ENCODE data around the gene BBS2.

BBS2 gene

GRCh38 chr16:56519459-56520250 is at the start of gene BBS2:
Gene BBS2 (minus strand): TSS chr16:56520024. CDS start chr16:56519862, 162 bp downstream.
- DNase-seq (ENCODE audit: low read depth in 2 of 2), result peak; percentile 82 to 87

GRCh38 chr16:56564793-56565477 is 45.1 kb upstream of the BBS2 start, which contains the start of gene MT4:
Gene MT4 (plus strand): TSS chr16:56565073. CDS start chr16:56565129, 56 bp downstream.
- no peak for DNase-seq (ENCODE audit: low read depth in 2 of 2)

GRCh38 chr16:56561126-56561525 is 41.3 kb upstream of the BBS2 start:
- no peak for DNase-seq (ENCODE audit: low read depth in 2 of 2)

GRCh38 chr16:56560447-56560846 is 40.6 kb upstream of the BBS2 start:
- DNase-seq (ENCODE audit: low read depth in 2 of 2), result no peak

- DNase-seq (ENCODE audit: low read depth in 2 of 2), result no peak
Measured at GRCh38 chr16:56559109-56559508, 39.3 kb upstream of the BBS2 start.

- DNase-seq (ENCODE audit: low read depth in 2 of 2), result no peak
Measured at GRCh38 chr16:56558024-56558747, 38.4 kb upstream of the BBS2 start.

- DNase-seq (ENCODE audit: low read depth in 2 of 2), result no peak
Measured at GRCh38 chr16:56554441-56554840, 34.6 kb upstream of the BBS2 start.

- DNase-seq (ENCODE audit: low read depth in 2 of 2), result no peak
Measured at GRCh38 chr16:56551796-56552738, 32.2 kb upstream of the BBS2 start.

GRCh38 chr16:56549744-56550385 is 30.0 kb upstream of the BBS2 start:
- DNase-seq (ENCODE audit: low read depth in 2 of 2), result no peak

- DNase-seq (ENCODE audit: low read depth in 2 of 2), result no peak
Measured at GRCh38 chr16:56549161-56549560, 29.3 kb upstream of the BBS2 start.

- no peak for DNase-seq (ENCODE audit: low read depth in 2 of 2)
Measured at GRCh38 chr16:56547949-56548567, 28.2 kb upstream of the BBS2 start.

GRCh38 chr16:56547120-56547948 is 27.5 kb upstream of the BBS2 start:
- DNase-seq (ENCODE audit: low read depth in 2 of 2), result no peak

- no peak for DNase-seq (ENCODE audit: low read depth in 2 of 2)
Measured at GRCh38 chr16:56542039-56542438, 22.2 kb upstream of the BBS2 start.

- DNase-seq (ENCODE audit: low read depth in 2 of 2), result no peak
Measured at GRCh38 chr16:56539656-56540055, 19.8 kb upstream of the BBS2 start.

- no peak for DNase-seq (ENCODE audit: low read depth in 2 of 2)
Measured at GRCh38 chr16:56538331-56538730, 18.5 kb upstream of the BBS2 start.

GRCh38 chr16:56534847-56535383 is 15.1 kb upstream of the BBS2 start:
- DNase-seq (ENCODE audit: low read depth in 2 of 2), result no peak

GRCh38 chr16:56532714-56533113 is 12.9 kb upstream of the BBS2 start:
- no peak for DNase-seq (ENCODE audit: low read depth in 2 of 2)

- no peak for DNase-seq (ENCODE audit: low read depth in 2 of 2)
Measured at GRCh38 chr16:56530872-56531271, 11.0 kb upstream of the BBS2 start.

- DNase-seq (ENCODE audit: low read depth in 2 of 2), result no peak
Measured at GRCh38 chr16:56525236-56525635, 5.4 kb upstream of the BBS2 start.

Data from stimulated activated CD8-positive, alpha-beta memory T cell treated with anti-CD3 and anti-CD28 coated beads, Interleukin-7, amount 100 ng/mL, for 4 hours (primary cell).